GM04504 (cell line): ENCODE data around the gene ADAMTS2.

Source experiments
- DNase-seq: peaks from one replicate; pipeline ENCODE4 v3.0.0-alpha.2; 2012; ENCODE audit warnings: low read depth

The ADAMTS2 gene

GRCh38 chr5:179232091-179232735 lies 113.0 kb downstream of the ADAMTS2 start:
- DNase-seq = no peak

GRCh38 chr5:179231309-179231708 lies 114.0 kb downstream of the ADAMTS2 start:
- DNase-seq = no peak

GRCh38 chr5:179230061-179230461 lies 115.2 kb downstream of the ADAMTS2 start:
- DNase-seq = no peak

- DNase-seq = no peak
Observed at GRCh38 chr5:179229331-179229831, 115.9 kb downstream of the ADAMTS2 start.

- no peak for DNase-seq
Observed at GRCh38 chr5:179228341-179229121, 116.7 kb downstream of the ADAMTS2 start.

GRCh38 chr5:179227580-179228311 lies 117.5 kb downstream of the ADAMTS2 start:
- DNase-seq = no peak

- DNase-seq = no peak
Observed at GRCh38 chr5:179227229-179227579, 118.1 kb downstream of the ADAMTS2 start.

- no peak for DNase-seq
Observed at GRCh38 chr5:179226696-179227095, 118.6 kb downstream of the ADAMTS2 start.

GRCh38 chr5:179225387-179225786 lies 119.9 kb downstream of the ADAMTS2 start:
- no peak for DNase-seq

GRCh38 chr5:179224741-179225140 lies 120.5 kb downstream of the ADAMTS2 start:
- no peak for DNase-seq

- DNase-seq = no peak
Observed at GRCh38 chr5:179223961-179224360, 121.3 kb downstream of the ADAMTS2 start.

GRCh38 chr5:179223528-179223927 lies 121.7 kb downstream of the ADAMTS2 start:
- no peak for DNase-seq

GRCh38 chr5:179222246-179223017 lies 122.8 kb downstream of the ADAMTS2 start:
- DNase-seq = no peak

- no peak for DNase-seq
Observed at GRCh38 chr5:179221877-179222220, 123.4 kb downstream of the ADAMTS2 start.

GRCh38 chr5:179221196-179221876 lies 123.9 kb downstream of the ADAMTS2 start:
- DNase-seq = no peak

GRCh38 chr5:179220716-179221115 lies 124.5 kb downstream of the ADAMTS2 start:
- no peak for DNase-seq

GRCh38 chr5:179219661-179220620 lies 125.3 kb downstream of the ADAMTS2 start:
- no peak for DNase-seq

GRCh38 chr5:179218943-179219330 lies 126.3 kb downstream of the ADAMTS2 start:
- no peak for DNase-seq

- no peak for DNase-seq
Observed at GRCh38 chr5:179217956-179218942, 127.0 kb downstream of the ADAMTS2 start.
